Mesendoderm (in vitro differentiated cells): ENCODE data around the gene ZBTB17.

Experiments used
- DNase-seq: peaks from one replicate; pipeline ENCODE4 v3.0.0; 2013
- H2AK5ac ChIP-seq: 2 replicates; pipeline ENCODE4 v1.6.1; 2013; ENCODE audit warnings: low read length, inconsistent platforms
- H2BK120ac ChIP-seq: 2 replicates; pipeline ENCODE4 v1.6.1; 2013; ENCODE audit warnings: low read depth, mild to moderate bottlenecking, low read length, moderate library complexity, mixed read lengths
- H2BK15ac ChIP-seq: replicated peaks from 2 replicates; pipeline ENCODE4 v1.6.1; 2013; ENCODE audit warnings: low read depth, mild to moderate bottlenecking, moderate library complexity
- H2BK5ac ChIP-seq: 2 replicates; pipeline ENCODE4 v1.6.1; 2013; ENCODE audit warnings: low read length, inconsistent platforms
- H3K18ac ChIP-seq: 2 replicates; pipeline ENCODE4 v1.6.1; 2013; ENCODE audit warnings: mild to moderate bottlenecking, low read length, mixed read lengths
- H3K23ac ChIP-seq: one replicate; pipeline ENCODE4 v1.6.1; 2013; ENCODE audit warnings: low read length
- H3K27ac ChIP-seq: 2 replicates; pipeline ENCODE4 v1.5.1; 2013; ENCODE audit warnings: low read depth, mild to moderate bottlenecking, inconsistent platforms, low read length, moderate library complexity
- H3K27me3 ChIP-seq: 2 replicates; pipeline ENCODE4 v1.6.1; 2013; ENCODE audit warnings: low read length, control low read depth, mild to moderate bottlenecking, inconsistent platforms; ENCODE audit not compliant: insufficient read depth, poor library complexity
- H3K36me3 ChIP-seq: 2 replicates; pipeline ENCODE4 v1.6.1; 2013; ENCODE audit warnings: low read length, inconsistent platforms; ENCODE audit not compliant: control insufficient read depth, insufficient read depth
- H3K4ac ChIP-seq: one replicate; pipeline ENCODE4 v1.6.1; 2013; ENCODE audit warnings: low read depth, mild to moderate bottlenecking, low read length, moderate library complexity
- H3K4me1 ChIP-seq: 2 replicates; pipeline ENCODE4 v1.6.1; 2013; ENCODE audit warnings: low read depth, low read length, inconsistent platforms; ENCODE audit not compliant: control insufficient read depth
- H3K4me2 ChIP-seq: 2 replicates; pipeline ENCODE4 v1.6.1; 2013; ENCODE audit warnings: low read length
- H3K4me3 ChIP-seq: 2 replicates; pipeline ENCODE4 v1.5.1; 2013; ENCODE audit warnings: mild to moderate bottlenecking, low read length
- H3K56ac ChIP-seq: one replicate; pipeline ENCODE4 v1.6.1; 2013; ENCODE audit warnings: low read length
- H3K79me1 ChIP-seq: 2 replicates; pipeline ENCODE4 v1.6.1; 2013; ENCODE audit warnings: low read length, inconsistent platforms
- H3K79me2 ChIP-seq: 2 replicates; pipeline ENCODE4 v1.6.1; 2013; ENCODE audit warnings: mild to moderate bottlenecking, low read length; ENCODE audit not compliant: control insufficient read depth, insufficient read depth
- H3K9ac ChIP-seq: 2 replicates; pipeline ENCODE4 v1.6.1; 2013; ENCODE audit warnings: low read length, inconsistent platforms
- H4K5ac ChIP-seq: one replicate; pipeline ENCODE4 v1.6.1; 2013; ENCODE audit warnings: low read length
- H4K8ac ChIP-seq: one replicate; pipeline ENCODE4 v1.6.1; 2013; ENCODE audit warnings: low read depth, mild to moderate bottlenecking, control low read depth, low read length, moderate library complexity
- WGBS: extraction: QIAGEN DNeasy Blood & Tissue Kit; methylation state at CpG from one replicate; pipeline ENCODE4 v1.1.7; 2013; ENCODE audit warnings: low lambda C conversion rate, missing lambda C conversion rate; ENCODE audit not compliant: insufficient coverage; ENCODE audit errors: extremely low coverage; 5-methylcytosine and 5-hydroxymethylcytosine counted together

The ZBTB17 gene

GRCh38 chr1:16009030-16009460, 33.1 kb upstream of the ZBTB17 start:
- H3K9ac ChIP-seq: no peak overlapping the region
- H3K4me3 ChIP-seq: no peak overlapping the region
- H3K36me3 ChIP-seq: no peaks in the 10 kb centered on the region
- H3K79me2 ChIP-seq: no peaks in the 10 kb centered on the region
- peak; percentile 87 for DNase-seq
- WGBS: no CpG with 5 or more reads among the region's 4 CpGs
- H3K23ac ChIP-seq: no peak overlapping the region
- H3K18ac ChIP-seq: no peak overlapping the region
- H4K5ac ChIP-seq: no peak overlapping the region
- no peak overlapping the region for H2AK5ac ChIP-seq
- H3K56ac ChIP-seq: no peak overlapping the region
- H3K27me3 ChIP-seq: no peaks in the 10 kb centered on the region
- H2BK15ac ChIP-seq: no peak overlapping the region
- H4K8ac ChIP-seq: no peak overlapping the region
- no peaks in the 10 kb centered on the region for H3K79me1 ChIP-seq
- no peak overlapping the region for H3K4me2 ChIP-seq
- H3K27ac ChIP-seq: no peak overlapping the region
- no peak overlapping the region for H2BK120ac ChIP-seq
- peaks cover 6% of the 10 kb centered on the region for H3K4me1 ChIP-seq
- H2BK5ac ChIP-seq: no peak overlapping the region
- H3K4ac ChIP-seq: no peak overlapping the region

GRCh38 chr1:16007671-16008341, 31.9 kb upstream of the ZBTB17 start:
- no peak overlapping the region for H3K27ac ChIP-seq
- no peak overlapping the region for H3K4ac ChIP-seq
- no peak overlapping the region for H4K8ac ChIP-seq
- H4K5ac ChIP-seq: no peak overlapping the region
- no peak overlapping the region for H3K23ac ChIP-seq
- no peaks in the 10 kb centered on the region for H3K79me1 ChIP-seq
- H2AK5ac ChIP-seq: no peak overlapping the region
- WGBS: no CpG with 5 or more reads among the region's 6 CpGs
- H3K4me1 ChIP-seq: peaks cover 3% of the 10 kb centered on the region
- no peaks in the 10 kb centered on the region for H3K79me2 ChIP-seq
- no peak overlapping the region for H3K4me3 ChIP-seq
- H3K36me3 ChIP-seq: no peaks in the 10 kb centered on the region
- DNase-seq: no peak
- H2BK5ac ChIP-seq: no peak overlapping the region
- H3K27me3 ChIP-seq: no peaks in the 10 kb centered on the region
- no peak overlapping the region for H3K18ac ChIP-seq
- no peak overlapping the region for H3K9ac ChIP-seq
- H3K4me2 ChIP-seq: no peak overlapping the region
- no peak overlapping the region for H2BK15ac ChIP-seq
- no peak overlapping the region for H2BK120ac ChIP-seq
- H3K56ac ChIP-seq: no peak overlapping the region

GRCh38 chr1:16006552-16007485, 30.9 kb upstream of the ZBTB17 start:
- H2BK5ac ChIP-seq: no peak overlapping the region
- H3K27me3 ChIP-seq: no peaks in the 10 kb centered on the region
- no peaks in the 10 kb centered on the region for H3K36me3 ChIP-seq

GRCh38 chr1:16006010-16006409, 30.1 kb upstream of the ZBTB17 start:
- Histone ChIP-seq H3K4ac (no peak overlapping the region), H3K36me3 (no peaks in the 10 kb centered on the region), H2BK5ac (no peak overlapping the region), H3K27me3 (no peaks in the 10 kb centered on the region), H3K56ac (no peak overlapping the region), H4K8ac (no peak overlapping the region), H3K4me1 (no peaks in the 10 kb centered on the region), H3K4me2 (no peak overlapping the region), H3K79me1 (no peaks in the 10 kb centered on the region), H3K79me2 (no peaks in the 10 kb centered on the region), H2BK120ac (no peak overlapping the region), H3K23ac (no peak overlapping the region), H3K27ac (no peak overlapping the region), H4K5ac (no peak overlapping the region), H2AK5ac (no peak overlapping the region), H3K4me3 (no peak overlapping the region), H3K18ac (no peak overlapping the region), H3K9ac (no peak overlapping the region), H2BK15ac (no peak overlapping the region)
- DNase-seq: no peak
- no CpG with 5 or more reads among the region's 11 CpGs for WGBS

More at GRCh38 chr1:16006552-16007485, 30.9 kb upstream of the ZBTB17 start:
- WGBS: no CpG with 5 or more reads among the region's 9 CpGs
- Histone ChIP-seq H3K23ac (peak overlapping the region; percentile 66), H3K4me3 (no peak overlapping the region), H3K4me1 (no peaks in the 10 kb centered on the region), H3K9ac (no peak overlapping the region), H2BK15ac (no peak overlapping the region), H3K4me2 (no peak overlapping the region), H3K18ac (no peak overlapping the region), H2AK5ac (no peak overlapping the region), H2BK120ac (no peak overlapping the region), H3K4ac (no peak overlapping the region), H4K8ac (no peak overlapping the region), H3K27ac (no peak overlapping the region), H3K79me2 (no peaks in the 10 kb centered on the region), H3K56ac (no peak overlapping the region), H3K79me1 (no peaks in the 10 kb centered on the region), H4K5ac (no peak overlapping the region)
- DNase-seq: peak; percentile 48

- no peaks in the 10 kb centered on the region for H3K4me1 ChIP-seq
- H3K18ac ChIP-seq: no peak overlapping the region
- no peak overlapping the region for H3K4me2 ChIP-seq
- H4K8ac ChIP-seq: no peak overlapping the region
- H3K27me3 ChIP-seq: no peaks in the 10 kb centered on the region
- H3K79me1 ChIP-seq: no peaks in the 10 kb centered on the region
- H3K9ac ChIP-seq: no peak overlapping the region
- no peaks in the 10 kb centered on the region for H3K79me2 ChIP-seq
- no peak overlapping the region for H2AK5ac ChIP-seq
- no peak overlapping the region for H2BK120ac ChIP-seq
- no peak overlapping the region for H2BK5ac ChIP-seq
- no peak overlapping the region for H3K4ac ChIP-seq
- WGBS: no CpG with 5 or more reads among the region's 5 CpGs
- no peak overlapping the region for H3K27ac ChIP-seq
- no peak overlapping the region for H3K23ac ChIP-seq
- DNase-seq: no peak
- no peak overlapping the region for H2BK15ac ChIP-seq
- no peak overlapping the region for H4K5ac ChIP-seq
- H3K56ac ChIP-seq: no peak overlapping the region
- no peak overlapping the region for H3K4me3 ChIP-seq
- H3K36me3 ChIP-seq: no peaks in the 10 kb centered on the region
Observed at GRCh38 chr1:16005597-16005996, 29.7 kb upstream of the ZBTB17 start.
